ENCODE results near the gene POPDC3.

DNA sequence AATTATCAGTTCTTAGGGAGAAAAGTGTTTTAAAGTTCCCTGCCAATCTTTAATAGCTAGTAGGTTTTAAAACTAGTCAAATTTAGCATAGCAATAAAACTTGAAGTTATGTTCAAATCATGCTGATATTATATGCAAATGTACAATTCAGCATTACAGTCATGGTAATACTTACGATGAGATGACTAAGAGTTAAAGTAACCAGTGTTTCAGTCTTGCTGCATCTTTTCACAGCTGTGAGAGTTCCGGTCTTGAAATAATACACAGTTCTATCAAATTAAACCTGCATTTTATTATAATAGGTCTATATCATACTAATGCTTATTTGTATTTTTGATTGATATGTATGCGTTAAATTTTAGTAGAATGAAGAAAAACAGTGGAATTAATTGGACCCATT, 26.1 kb downstream of the POPDC3 start:
- TF ChIP-seq CTCF (conservative IDR thresholded peaks at IDR 0.05 in 1 of 2, IDR thresholded peaks at IDR 0.05 in 1 of 2; ENCODE audit: extremely low read depth in 1 of 2, insufficient read depth in 1 of 2, low read depth in 1 of 2, low read length in 2 of 2) (no peak), EZH2 (IDR thresholded peaks at IDR 0.05; ENCODE audit: borderline replicate concordance, low read length) (no peak)

Data from mammary epithelial cell (primary cell).